Fibroblast of skin of right quadriceps (primary cell): ENCODE measurements around the gene SSB.
"Not testable (repeated sequence)": the region's sequence is repeated elsewhere in the genome, so short reads cannot be mapped to it uniquely, and the experiment has no call there.

Experiments
- DNase-seq: peaks from one replicate; pipeline ENCODE4 v3.0.0-alpha.2; 2013

Gene SSB

GRCh38 chr2:169838743-169839489, 40.2 kb downstream of the SSB start:
- DNase-seq: no peak

GRCh38 chr2:169839954-169840746, 41.5 kb downstream of the SSB start:
- no peak for DNase-seq

- no peak for DNase-seq
Measured at GRCh38 chr2:169840747-169841142, 42.1 kb downstream of the SSB start.

GRCh38 chr2:169841625-169842024, 43.0 kb downstream of the SSB start:
- DNase-seq: not testable (repeated sequence)

GRCh38 chr2:169845016-169845415, 46.3 kb downstream of the SSB start:
- DNase-seq: no peak

GRCh38 chr2:169848959-169849693, 50.5 kb downstream of the SSB start:
- not testable (repeated sequence) for DNase-seq

GRCh38 chr2:169849710-169850109, 51.0 kb downstream of the SSB start:
- DNase-seq: no peak

- DNase-seq: no peak
Measured at GRCh38 chr2:169853041-169853668, 54.5 kb downstream of the SSB start.

GRCh38 chr2:169855281-169856258, 56.9 kb downstream of the SSB start:
- DNase-seq: not testable (repeated sequence)

- no peak for DNase-seq
Measured at GRCh38 chr2:169859423-169859822, 60.8 kb downstream of the SSB start.

- DNase-seq: no peak
Measured at GRCh38 chr2:169860149-169860548, 61.5 kb downstream of the SSB start.
